Smooth muscle cell (in vitro differentiated cells): ENCODE data around the gene ARL8A. TPM values are rescaled to one million over a fixed set of nuclear protein-coding genes. Genes with fewer than 3 reads are reported as not detected.
"Not testable (repeated sequence)": the region's sequence is repeated elsewhere in the genome, so short reads cannot be mapped to it uniquely, and the experiment has no call there.

Source experiments
- DNase-seq: peaks from one replicate; lab custom pipeline; 2025; ENCODE audit not compliant: unreplicated experiment; lab: John Stamatoyannopoulos, UW
- H2AFZ ChIP-seq: fragments of 200-600 bp; sonication (generic); 2 replicates; pipeline ENCODE4 v1.6.0; 2016; ENCODE audit warnings: antibody characterized with exemption, low read depth, mild to moderate bottlenecking
- H3F3A ChIP-seq: fragments of 200-600 bp; sonication (generic); 2 replicates; pipeline ENCODE4 v1.6.0; 2017; ENCODE audit warnings: antibody characterized with exemption, low read depth
- H3K27ac ChIP-seq: fragments of 200-600 bp; sonication (generic); 2 replicates; pipeline ENCODE4 v1.5.1; 2016; ENCODE audit warnings: low read depth, mild to moderate bottlenecking
- H3K27me3 ChIP-seq: fragments of 200-600 bp; sonication (generic); 2 replicates; pipeline ENCODE4 v1.6.1; 2016; ENCODE audit warnings: low read depth, mild to moderate bottlenecking
- H3K36me3 ChIP-seq: fragments of 200-600 bp; sonication (generic); 2 replicates; pipeline ENCODE4 v1.5.1; 2016; ENCODE audit warnings: low read depth
- H3K4me1 ChIP-seq: fragments of 200-600 bp; sonication (generic); 2 replicates; pipeline ENCODE4 v1.5.1; 2016; ENCODE audit warnings: low read depth
- H3K4me2 ChIP-seq: fragments of 200-600 bp; sonication (generic); 2 replicates; pipeline ENCODE4 v1.6.0; 2016; ENCODE audit warnings: mild to moderate bottlenecking
- H3K4me3 ChIP-seq: fragments of 200-600 bp; sonication (generic); 2 replicates; pipeline ENCODE4 v1.5.1; 2016; ENCODE audit warnings: mild to moderate bottlenecking
- H3K79me2 ChIP-seq: fragments of 200-600 bp; sonication (generic); 2 replicates; pipeline ENCODE4 v1.6.0; 2016; ENCODE audit warnings: low read depth, mild to moderate bottlenecking
- H3K9ac ChIP-seq: fragments of 200-600 bp; sonication (generic); 2 replicates; pipeline ENCODE4 v1.6.0; 2016; ENCODE audit warnings: low read depth
- H3K9me3 ChIP-seq: fragments of 200-600 bp; sonication (generic); replicated peaks from 2 replicates; pipeline ENCODE4 v1.5.1; 2016; ENCODE audit warnings: low read depth
- H4K20me1 ChIP-seq: fragments of 200-600 bp; sonication (generic); 2 replicates; pipeline ENCODE4 v1.6.0; 2016; ENCODE audit warnings: low read depth
- WGBS: methylation state at CpG from one replicate; pipeline ENCODE4 v1.1.7; 2016; ENCODE audit warnings: low lambda C conversion rate; 5-methylcytosine and 5-hydroxymethylcytosine counted together
- polyA plus RNA-seq: library from polyadenylated mRNA; unstranded; fragments of >200 nt; fragmentation: Nextera tagmentation; extraction: Ambion mirVana; gene quantifications from 2 replicates; pipeline ENCODE4 v1.2.1, GENCODE V29; 2016
- total RNA-seq: library from RNA; depleted of rRNA; stranded (reverse); fragments of >200 nt; gene quantifications from 2 replicates; pipeline ENCODE4 v1.2.3, GENCODE V29; 2014
- TF ChIP-seq, protein P1 (sequence below): fragments of 200-600 bp; sonication (generic); IDR thresholded peaks from 2 replicates; pipeline ENCODE4 v1.5.1; 2017; ENCODE audit warnings: borderline replicate concordance, mild to moderate bottlenecking, antibody characterized with exemption; ENCODE audit not compliant: insufficient read depth, poor library complexity, severe bottlenecking

Gene ARL8A
- total and polyA plus RNA-seq, 2 experiments from 2014 or later = 44.8 to 54.7 TPM

DNA sequence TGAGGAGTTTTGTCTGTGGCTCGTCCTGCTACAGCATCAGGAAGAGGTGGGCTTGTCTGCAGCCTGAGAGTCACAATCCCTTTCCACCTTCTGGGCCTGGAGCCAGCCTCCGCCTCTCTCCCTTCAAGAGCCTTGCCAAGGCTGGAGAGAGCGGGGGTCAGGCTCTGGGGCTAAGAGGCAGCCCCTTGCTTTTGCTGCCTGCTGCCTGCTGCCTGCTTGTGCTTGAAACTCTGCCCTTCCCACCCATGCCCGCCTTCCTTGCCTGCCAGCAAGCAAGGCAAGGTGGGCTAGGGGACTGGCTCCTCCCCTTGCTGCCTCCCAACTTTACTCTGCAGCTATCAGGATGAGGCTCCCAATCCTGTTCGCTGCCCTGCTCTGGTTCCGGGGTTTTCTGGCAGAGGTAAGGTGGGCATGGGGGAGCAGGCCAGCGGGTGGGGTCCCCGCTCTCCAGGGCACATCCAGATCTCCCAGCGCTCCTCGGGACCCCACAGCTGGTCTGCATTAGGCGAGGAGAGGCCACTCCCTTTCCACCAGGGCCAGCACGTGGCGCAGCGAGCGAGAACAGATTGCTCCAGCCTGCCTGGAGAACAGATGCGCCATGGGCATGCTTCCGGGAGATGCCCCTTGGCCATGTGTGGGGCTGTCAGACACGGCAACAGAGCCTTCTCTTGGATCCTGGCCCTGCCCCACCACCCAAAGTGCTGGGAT lies 23.3 kb upstream of the ARL8A start:
- no peak for DNase-seq
- no peak overlapping the region for H3K4me3 ChIP-seq
- peaks cover 3% of the 10 kb centered on the region for H3K4me1 ChIP-seq
- H3K9ac ChIP-seq = no peak overlapping the region
- no peaks in the 10 kb centered on the region for H3K9me3 ChIP-seq
- no peak overlapping the region for H3K27ac ChIP-seq
- WGBS = 81% methylated on average over 16 of the region's 18 CpGs
- TF ChIP-seq, protein P1, sequence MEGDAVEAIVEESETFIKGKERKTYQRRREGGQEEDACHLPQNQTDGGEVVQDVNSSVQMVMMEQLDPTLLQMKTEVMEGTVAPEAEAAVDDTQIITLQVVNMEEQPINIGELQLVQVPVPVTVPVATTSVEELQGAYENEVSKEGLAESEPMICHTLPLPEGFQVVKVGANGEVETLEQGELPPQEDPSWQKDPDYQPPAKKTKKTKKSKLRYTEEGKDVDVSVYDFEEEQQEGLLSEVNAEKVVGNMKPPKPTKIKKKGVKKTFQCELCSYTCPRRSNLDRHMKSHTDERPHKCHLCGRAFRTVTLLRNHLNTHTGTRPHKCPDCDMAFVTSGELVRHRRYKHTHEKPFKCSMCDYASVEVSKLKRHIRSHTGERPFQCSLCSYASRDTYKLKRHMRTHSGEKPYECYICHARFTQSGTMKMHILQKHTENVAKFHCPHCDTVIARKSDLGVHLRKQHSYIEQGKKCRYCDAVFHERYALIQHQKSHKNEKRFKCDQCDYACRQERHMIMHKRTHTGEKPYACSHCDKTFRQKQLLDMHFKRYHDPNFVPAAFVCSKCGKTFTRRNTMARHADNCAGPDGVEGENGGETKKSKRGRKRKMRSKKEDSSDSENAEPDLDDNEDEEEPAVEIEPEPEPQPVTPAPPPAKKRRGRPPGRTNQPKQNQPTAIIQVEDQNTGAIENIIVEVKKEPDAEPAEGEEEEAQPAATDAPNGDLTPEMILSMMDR = no peak
- H4K20me1 ChIP-seq = no peaks in the 10 kb centered on the region
- no peaks in the 10 kb centered on the region for H3K27me3 ChIP-seq
- H3K36me3 ChIP-seq = no peaks in the 10 kb centered on the region
- no peaks in the 10 kb centered on the region for H3K79me2 ChIP-seq
- no peaks in the 10 kb centered on the region for H3F3A ChIP-seq
- H2AFZ ChIP-seq = no peak overlapping the region
- H3K4me2 ChIP-seq = no peak overlapping the region

DNA sequence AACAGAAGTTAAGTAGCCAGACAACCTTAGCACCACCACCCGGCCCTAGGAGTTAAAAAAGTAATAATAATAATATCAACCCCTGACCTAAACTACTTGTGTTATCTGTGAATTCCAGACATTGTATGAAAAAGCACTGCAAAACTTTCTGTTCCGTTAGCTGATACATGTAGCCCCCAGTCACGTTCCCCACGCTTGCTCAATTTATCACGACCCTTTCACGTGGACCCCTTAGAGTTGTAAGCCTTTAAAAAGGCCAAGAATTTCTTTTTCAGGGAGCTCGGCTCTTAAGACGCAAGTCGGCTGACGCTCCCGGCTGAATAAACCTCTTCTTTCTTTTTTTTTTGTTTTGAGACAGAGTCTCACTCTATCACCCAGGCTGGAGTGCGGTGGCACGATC lies 22.5 kb upstream of the ARL8A start:
- WGBS = 92% methylated on average over 13 of the region's 13 CpGs
- not testable (repeated sequence) for DNase-seq, H3K4me1 ChIP-seq, H3K27me3 ChIP-seq, H2AFZ ChIP-seq, H3K79me2 ChIP-seq, H3K36me3 ChIP-seq, H3K9me3 ChIP-seq, H3F3A ChIP-seq, H3K27ac ChIP-seq, H4K20me1 ChIP-seq, H3K4me3 ChIP-seq, H3K4me2 ChIP-seq, H3K9ac ChIP-seq

DNA sequence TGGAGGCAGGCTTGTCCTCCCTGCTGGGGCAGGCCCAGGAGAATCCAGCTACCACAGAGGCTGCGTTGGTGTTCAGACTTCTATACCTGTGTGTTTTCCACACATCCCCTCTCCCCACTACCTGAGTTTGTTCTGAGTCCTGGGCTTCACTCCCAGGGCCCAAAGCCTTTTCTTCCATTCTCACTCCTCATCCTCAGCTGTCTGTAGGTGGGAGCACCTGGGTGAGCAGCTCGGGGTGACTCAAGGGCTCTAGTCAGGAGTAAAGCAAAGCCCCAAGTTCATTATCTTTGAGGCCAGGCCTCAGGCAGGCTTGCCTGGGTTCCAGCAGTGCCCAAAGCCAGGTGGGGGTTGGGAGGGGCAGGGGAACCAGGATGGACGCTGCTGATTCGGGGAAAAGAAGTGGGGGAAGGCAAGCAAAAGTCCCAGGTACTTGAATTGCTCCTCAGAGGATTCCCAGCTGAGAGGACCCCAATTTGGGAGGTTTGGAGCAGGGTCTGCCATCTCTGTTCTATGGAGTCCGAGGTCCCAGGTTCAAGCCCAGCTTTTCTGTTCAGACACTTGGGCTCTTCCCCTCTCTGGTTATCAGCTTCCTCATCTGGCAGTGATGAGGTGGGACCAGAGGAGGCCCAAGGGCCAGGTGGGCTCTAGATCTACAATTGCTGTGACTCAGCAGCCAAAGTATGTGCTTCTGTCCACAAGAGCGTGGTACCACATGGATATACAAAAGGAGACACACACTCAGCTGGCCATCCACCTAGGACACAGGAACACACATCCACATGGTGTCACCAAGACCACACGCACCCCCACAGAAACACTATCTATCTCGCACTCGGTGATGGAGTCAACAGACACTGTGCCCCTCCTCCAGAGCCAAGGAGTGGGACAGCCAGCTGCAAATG lies 21.7 kb upstream of the ARL8A start:
- Histone ChIP-seq H3K79me2 (no peaks in the 10 kb centered on the region), H3F3A (no peaks in the 10 kb centered on the region), H2AFZ (no peak overlapping the region), H3K27ac (no peak overlapping the region), H4K20me1 (no peaks in the 10 kb centered on the region), H3K27me3 (no peaks in the 10 kb centered on the region), H3K36me3 (no peaks in the 10 kb centered on the region), H3K9me3 (no peaks in the 10 kb centered on the region), H3K4me2 (no peak overlapping the region), H3K4me3 (no peak overlapping the region), H3K4me1 (peaks cover 3% of the 10 kb centered on the region), H3K9ac (no peak overlapping the region)
- DNase-seq = no peak
- TF ChIP-seq, protein P1 = no peak
- WGBS = 83% methylated on average over 9 of the region's 9 CpGs

DNA sequence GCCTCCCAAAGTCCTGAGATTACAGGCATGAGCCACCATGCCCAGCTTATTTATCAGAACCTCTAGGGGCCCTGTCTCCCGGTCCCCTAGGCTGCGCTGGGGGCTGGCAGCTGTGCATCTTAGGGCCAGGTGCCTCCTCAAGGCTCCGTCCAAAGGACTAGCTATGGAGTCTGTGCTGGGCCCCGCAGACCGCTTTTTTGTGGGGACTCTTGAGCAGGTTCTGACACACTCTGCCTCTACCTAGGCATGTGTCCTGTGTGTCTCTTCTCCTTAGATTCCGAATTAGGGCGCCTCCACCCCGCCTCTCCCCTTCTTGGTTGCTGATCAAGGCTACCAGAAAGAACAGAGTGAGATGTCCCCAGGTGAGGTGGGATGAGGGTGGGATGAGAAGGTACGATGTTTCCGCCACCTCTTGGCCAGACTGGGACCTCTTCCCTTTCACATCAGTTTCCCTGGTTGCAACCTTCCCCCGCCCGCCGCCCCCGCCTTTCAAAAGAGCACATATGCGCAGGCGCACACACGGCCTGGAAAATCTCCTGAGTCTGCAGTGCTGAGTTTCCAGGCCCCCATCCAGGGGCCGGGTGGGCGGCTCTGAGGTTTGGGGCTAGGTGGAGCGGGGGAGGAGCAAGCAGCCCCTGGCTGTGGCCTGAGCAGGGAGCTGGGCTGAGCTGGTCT lies 20.9 kb upstream of the ARL8A start:
- H3K36me3 ChIP-seq = no peaks in the 10 kb centered on the region
- H3K4me1 ChIP-seq = peaks cover 3% of the 10 kb centered on the region
- no peak overlapping the region for H3K9ac ChIP-seq
- DNase-seq = no peak
- 91% methylated on average over 18 of the region's 20 CpGs for WGBS
- no peaks in the 10 kb centered on the region for H4K20me1 ChIP-seq
- no peaks in the 10 kb centered on the region for H3K9me3 ChIP-seq
- no peaks in the 10 kb centered on the region for H3F3A ChIP-seq
- H3K27me3 ChIP-seq = no peaks in the 10 kb centered on the region
- no peak overlapping the region for H2AFZ ChIP-seq
- no peak overlapping the region for H3K4me2 ChIP-seq
- TF ChIP-seq, protein P1 = no peak
- H3K79me2 ChIP-seq = no peaks in the 10 kb centered on the region
- no peak overlapping the region for H3K4me3 ChIP-seq
- no peak overlapping the region for H3K27ac ChIP-seq
